ENCODE results near the gene IWS1.

GRCh38 chr2:127455566-127456493 lies 70.5 kb downstream of the IWS1 start:
- TF ChIP-seq POLR2A (IDR thresholded peaks at IDR 0.05) (no peak), POLR2AphosphoS5 (IDR thresholded peaks at IDR 0.05) (no peak)
- TF ChIP-seq, protein P1, sequence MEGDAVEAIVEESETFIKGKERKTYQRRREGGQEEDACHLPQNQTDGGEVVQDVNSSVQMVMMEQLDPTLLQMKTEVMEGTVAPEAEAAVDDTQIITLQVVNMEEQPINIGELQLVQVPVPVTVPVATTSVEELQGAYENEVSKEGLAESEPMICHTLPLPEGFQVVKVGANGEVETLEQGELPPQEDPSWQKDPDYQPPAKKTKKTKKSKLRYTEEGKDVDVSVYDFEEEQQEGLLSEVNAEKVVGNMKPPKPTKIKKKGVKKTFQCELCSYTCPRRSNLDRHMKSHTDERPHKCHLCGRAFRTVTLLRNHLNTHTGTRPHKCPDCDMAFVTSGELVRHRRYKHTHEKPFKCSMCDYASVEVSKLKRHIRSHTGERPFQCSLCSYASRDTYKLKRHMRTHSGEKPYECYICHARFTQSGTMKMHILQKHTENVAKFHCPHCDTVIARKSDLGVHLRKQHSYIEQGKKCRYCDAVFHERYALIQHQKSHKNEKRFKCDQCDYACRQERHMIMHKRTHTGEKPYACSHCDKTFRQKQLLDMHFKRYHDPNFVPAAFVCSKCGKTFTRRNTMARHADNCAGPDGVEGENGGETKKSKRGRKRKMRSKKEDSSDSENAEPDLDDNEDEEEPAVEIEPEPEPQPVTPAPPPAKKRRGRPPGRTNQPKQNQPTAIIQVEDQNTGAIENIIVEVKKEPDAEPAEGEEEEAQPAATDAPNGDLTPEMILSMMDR (IDR thresholded peaks at IDR 0.05) = no peak

All from breast epithelium (tissue), 3 donors.